Hindlimb muscle (tissue), 1 donor: ENCODE results near the gene ZNF574. TPM values are rescaled to one million over a fixed set of nuclear protein-coding genes. Genes with fewer than 3 reads are reported as not detected.
"Not testable (repeated sequence)": the region's sequence is repeated elsewhere in the genome, so short reads cannot be mapped to it uniquely, and the experiment has no call there.

Source experiments
- DNase-seq: peaks from one replicate; pipeline ENCODE4 v3.0.0-alpha.2; 2013
- polyA plus RNA-seq: library from polyadenylated mRNA; unstranded; fragments of 120-200 nt; gene quantifications from one replicate; pipeline ENCODE4 v1.2.1, GENCODE V29; 2013; ENCODE audit not compliant: insufficient read length

Gene ZNF574
- polyA plus RNA-seq, 1 donor, result 12.4 TPM

GRCh38 chr19:42080764-42081375 is 4.9 kb downstream of the ZNF574 start:
- DNase-seq, result no peak

- no peak for DNase-seq
Measured at GRCh38 chr19:42081584-42082203, 5.7 kb downstream of the ZNF574 start.

GRCh38 chr19:42083537-42083936 is 7.6 kb downstream of the ZNF574 start:
- no peak for DNase-seq

GRCh38 chr19:42086188-42086736 is 10.3 kb downstream of the ZNF574 start:
- DNase-seq, result no peak

- no peak for DNase-seq
Measured at GRCh38 chr19:42086770-42087550, 11.0 kb downstream of the ZNF574 start.

- DNase-seq, result no peak
Measured at GRCh38 chr19:42088471-42089190, 12.7 kb downstream of the ZNF574 start.

- no peak for DNase-seq
Measured at GRCh38 chr19:42089191-42089750, 13.3 kb downstream of the ZNF574 start.

GRCh38 chr19:42089772-42090171 is 13.8 kb downstream of the ZNF574 start:
- no peak for DNase-seq

- no peak for DNase-seq
Measured at GRCh38 chr19:42090672-42091071, 14.7 kb downstream of the ZNF574 start.

- DNase-seq, result no peak
Measured at GRCh38 chr19:42091300-42091699, 15.3 kb downstream of the ZNF574 start.

- DNase-seq, result no peak
Measured at GRCh38 chr19:42091742-42092141, 15.8 kb downstream of the ZNF574 start.

- no peak for DNase-seq
Measured at GRCh38 chr19:42092350-42092749, 16.4 kb downstream of the ZNF574 start.

GRCh38 chr19:42093505-42093904 is 17.5 kb downstream of the ZNF574 start:
- DNase-seq, result no peak

- DNase-seq, result no peak
Measured at GRCh38 chr19:42093926-42094325, 18.0 kb downstream of the ZNF574 start.

GRCh38 chr19:42095142-42095813 is 19.3 kb downstream of the ZNF574 start:
- no peak for DNase-seq

GRCh38 chr19:42095814-42096230 is 19.9 kb downstream of the ZNF574 start:
- no peak for DNase-seq

GRCh38 chr19:42096255-42096837 is 20.4 kb downstream of the ZNF574 start:
- no peak for DNase-seq

- DNase-seq, result no peak
Measured at GRCh38 chr19:42097461-42097860, 21.5 kb downstream of the ZNF574 start.

GRCh38 chr19:42098781-42099180 is 22.8 kb downstream of the ZNF574 start:
- DNase-seq, result no peak

GRCh38 chr19:42099336-42099925 is 23.5 kb downstream of the ZNF574 start:
- DNase-seq, result no peak

GRCh38 chr19:42100241-42100640 is 24.3 kb downstream of the ZNF574 start:
- not testable (repeated sequence) for DNase-seq
